ENCODE results near the gene LURAP1L.

Gene LURAP1L

DNA sequence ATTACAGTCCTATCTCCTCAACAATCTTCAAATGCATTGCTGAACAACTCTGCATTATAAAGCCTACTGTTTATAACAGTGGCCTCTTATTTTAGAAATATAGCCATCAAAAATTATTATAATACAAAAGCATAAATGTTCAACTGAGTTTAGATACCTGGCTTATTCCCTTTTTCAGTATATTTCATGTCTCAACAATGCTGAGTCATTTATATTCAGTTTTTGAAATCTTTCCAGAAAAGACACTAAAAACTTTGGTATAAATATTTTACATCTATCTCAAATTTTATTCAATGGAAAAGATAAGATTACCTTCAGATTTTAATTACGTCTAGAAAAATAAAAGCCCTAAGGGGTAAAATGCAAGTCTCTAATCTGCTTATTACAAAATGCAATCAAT, 37.9 kb downstream of the LURAP1L start:
- DNase-seq (ENCODE audit: low read depth in 2 of 3, low spot score in 1 of 3), result no peak

DNA sequence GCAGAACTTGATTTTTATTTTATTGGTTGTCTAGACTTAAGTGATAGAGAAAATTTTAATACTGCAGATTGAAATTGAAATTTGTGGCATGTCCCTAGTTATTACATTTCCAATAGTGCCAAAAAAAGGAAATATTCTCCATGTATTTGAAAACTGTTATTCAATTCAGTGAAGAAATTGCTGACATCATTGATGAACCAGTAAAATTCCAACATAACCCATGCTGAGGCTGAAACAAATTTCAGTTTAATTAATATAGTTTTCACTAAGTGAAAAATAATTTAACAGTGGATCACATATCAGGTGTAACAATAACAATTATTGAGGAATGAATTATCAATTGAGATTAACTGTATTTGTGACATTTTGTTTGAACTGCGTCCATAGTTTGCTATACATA, 38.7 kb downstream of the LURAP1L start:
- no peak for DNase-seq (ENCODE audit: low read depth in 2 of 3, low spot score in 1 of 3)

DNA sequence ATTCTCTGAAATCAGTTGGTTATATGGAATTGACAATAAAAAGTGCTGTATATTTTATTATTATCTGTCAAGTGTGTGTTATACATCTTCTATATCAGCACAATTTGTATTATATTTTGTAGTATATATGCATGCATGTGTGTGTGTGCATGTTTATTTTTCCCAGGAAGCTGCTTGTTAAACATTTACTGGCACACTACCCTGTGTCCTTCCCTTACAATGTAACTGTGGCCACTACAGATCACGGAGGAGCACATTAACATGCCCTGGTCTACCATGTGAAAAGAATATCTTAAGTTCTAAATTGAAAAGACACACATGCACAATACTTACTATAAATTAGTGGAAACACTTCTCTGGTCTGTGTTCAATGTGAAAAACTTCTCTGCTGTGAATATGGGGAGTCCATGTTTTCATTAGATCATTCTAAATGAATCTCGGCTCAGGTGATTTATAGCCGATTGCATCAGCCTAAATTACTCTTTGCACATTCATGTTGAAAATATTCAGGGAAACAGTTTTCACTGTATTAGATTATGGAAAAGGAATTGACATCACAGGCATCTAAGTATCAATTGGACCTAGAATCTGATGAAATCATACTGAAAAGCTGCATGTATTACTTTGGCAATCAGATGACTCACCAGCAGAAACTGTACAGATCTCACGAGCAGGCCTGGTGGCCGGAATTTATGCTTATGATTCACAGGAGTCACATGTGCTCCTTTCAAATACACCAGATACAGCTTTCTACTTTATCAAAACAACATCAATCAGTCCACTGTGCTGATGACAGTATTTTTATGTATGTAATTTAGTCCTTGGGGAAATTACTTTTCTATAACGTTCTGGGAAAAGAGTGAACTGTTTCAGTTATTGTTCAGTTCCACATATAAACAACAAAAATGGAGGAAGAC, 39.4 kb downstream of the LURAP1L start:
- no peak for DNase-seq (ENCODE audit: low read depth in 2 of 3, low spot score in 1 of 3)

DNA sequence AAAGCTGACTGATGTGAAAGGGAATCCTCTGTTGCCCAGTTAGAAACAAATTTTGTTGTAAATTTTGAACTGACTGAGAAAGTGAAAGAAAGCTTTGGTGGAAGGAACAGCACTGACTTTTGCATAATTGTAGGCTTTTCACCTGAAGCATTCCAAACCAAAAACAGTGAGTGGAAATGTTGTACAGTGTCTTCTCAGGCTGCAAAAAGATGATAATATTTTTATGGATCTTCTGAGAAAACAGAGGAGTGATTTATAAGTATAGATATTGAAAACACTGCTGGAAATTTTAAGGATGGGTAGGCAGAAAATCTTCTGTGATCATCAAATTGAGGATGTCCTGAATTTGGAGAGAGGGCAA, 40.0 kb downstream of the LURAP1L start:
- no peak for DNase-seq (ENCODE audit: low read depth in 2 of 3, low spot score in 1 of 3)

DNA sequence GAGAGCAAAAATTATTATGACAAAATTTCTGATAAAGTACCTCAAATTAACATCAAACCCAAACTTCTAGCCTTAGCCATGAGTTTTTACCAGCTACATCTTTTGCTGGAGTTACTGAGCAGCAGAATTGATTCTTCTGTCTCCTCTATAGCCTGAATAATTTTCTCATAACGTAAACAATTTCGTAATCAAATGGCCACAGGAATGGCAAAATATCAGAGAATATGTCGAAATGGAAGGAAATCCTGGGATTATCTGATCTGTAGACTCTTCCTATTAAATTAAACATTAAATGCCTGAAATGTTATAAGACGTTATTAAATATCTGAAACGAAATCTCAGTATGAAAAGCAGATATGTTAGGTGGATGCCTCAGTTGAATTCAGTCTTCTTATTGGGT, 41.1 kb downstream of the LURAP1L start:
- no peak for DNase-seq (ENCODE audit: low read depth in 2 of 3, low spot score in 1 of 3)

DNA sequence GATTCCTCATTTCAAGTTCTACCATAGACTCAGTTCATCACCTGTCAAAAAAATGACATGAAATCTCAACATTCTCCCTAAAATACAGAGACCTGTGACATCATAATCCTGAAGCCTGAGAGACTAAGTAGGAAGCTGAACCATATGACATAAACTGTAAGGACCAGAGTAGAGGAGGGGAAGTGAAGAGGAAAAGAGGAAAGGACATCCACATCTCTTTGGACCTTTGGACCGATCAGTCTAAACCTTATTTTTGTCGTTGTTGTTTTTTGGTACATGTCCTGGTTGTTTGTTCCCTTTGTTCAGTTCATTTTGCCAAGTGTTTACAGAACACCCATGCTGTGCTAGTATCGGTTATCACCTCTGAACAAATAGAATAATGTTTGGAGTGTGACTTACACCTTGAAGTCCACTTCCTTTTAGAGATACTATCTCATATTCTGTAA, 41.9 kb downstream of the LURAP1L start:
- no peak for DNase-seq (ENCODE audit: low read depth in 2 of 3, low spot score in 1 of 3)

DNA sequence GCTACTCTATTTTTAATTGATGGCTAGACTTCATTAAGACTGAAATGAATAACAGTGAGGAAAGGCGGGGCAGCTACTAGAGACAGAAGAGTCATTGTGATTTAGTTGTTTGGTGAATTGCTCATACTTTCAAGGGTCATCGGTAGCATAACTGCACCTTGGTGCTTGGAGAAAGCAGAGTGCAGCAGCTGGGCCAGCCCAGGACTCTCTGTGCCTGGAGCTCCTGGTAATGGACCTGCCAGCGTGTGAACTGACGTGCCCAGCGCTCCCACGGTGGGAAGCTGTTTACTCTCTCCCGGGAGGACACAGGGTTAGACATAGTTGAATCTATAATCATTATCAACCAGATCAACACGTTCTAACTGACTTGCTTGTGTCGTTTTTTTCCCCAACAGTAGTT, 42.9 kb downstream of the LURAP1L start:
- DNase-seq (ENCODE audit: low read depth in 2 of 3, low spot score in 1 of 3), result no peak

DNA sequence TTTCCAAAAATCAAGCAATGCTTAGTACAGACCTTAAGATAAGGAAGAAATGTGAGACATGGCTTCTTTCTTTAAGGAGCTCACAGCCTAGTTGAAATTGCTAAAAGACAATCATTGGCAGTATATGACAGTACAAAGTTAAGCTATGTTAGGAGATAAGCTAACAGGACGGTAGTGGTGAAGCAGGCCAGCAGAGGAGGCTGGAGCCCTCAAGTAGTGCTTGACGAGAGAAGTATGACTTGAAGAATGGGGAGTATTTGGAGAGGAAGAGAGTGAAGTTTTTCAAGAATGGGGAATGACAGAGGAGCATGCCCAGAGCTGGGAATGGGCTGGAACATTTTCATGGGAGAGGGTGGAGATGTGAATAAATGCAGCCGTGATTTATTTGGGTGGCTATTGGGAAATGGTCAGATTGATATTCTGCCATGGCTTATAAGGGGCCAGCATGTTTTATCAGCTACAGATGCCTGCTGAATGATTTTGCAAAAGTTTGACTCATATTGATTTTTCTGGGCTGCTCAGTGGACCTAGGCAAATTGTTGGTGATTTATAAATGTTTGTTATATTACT, 43.7 kb downstream of the LURAP1L start:
- DNase-seq (ENCODE audit: low read depth in 2 of 3, low spot score in 1 of 3), result no peak

DNA sequence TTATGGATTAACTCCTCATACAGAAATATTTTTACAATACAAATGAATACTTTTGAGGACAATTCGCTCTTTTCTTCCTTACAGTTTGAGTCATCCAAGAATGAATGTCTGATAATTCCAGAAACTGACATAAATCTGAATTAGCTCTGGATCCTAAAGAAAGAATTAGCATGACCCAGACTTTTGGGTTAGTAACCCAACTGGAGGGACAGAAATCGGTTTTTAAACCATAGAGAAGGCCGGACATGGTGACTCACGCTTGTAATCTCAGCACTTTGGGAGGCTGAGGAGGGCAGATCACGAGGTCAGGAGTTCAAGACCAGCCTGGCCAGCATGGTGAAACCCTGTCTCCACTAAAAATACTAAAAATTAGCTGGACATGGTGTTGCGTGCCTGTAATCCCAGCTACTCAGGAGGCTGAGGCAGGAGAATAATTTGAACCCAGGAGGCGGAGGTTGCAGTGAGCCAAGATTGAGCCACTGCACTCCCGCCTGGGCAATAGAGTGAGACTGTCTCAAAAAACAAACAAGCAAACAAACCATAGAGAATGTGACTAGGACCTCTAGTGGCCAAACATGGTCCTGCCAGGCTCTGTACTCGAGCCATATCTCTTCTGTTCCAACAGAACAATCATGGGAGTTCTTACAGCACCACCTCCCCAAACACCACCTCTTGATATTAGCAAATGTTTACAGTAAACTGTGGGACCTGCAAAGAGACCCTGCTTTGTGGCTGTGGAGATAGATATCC, 44.8 kb downstream of the LURAP1L start:
- no peak for DNase-seq (ENCODE audit: low read depth in 2 of 3, low spot score in 1 of 3)

DNA sequence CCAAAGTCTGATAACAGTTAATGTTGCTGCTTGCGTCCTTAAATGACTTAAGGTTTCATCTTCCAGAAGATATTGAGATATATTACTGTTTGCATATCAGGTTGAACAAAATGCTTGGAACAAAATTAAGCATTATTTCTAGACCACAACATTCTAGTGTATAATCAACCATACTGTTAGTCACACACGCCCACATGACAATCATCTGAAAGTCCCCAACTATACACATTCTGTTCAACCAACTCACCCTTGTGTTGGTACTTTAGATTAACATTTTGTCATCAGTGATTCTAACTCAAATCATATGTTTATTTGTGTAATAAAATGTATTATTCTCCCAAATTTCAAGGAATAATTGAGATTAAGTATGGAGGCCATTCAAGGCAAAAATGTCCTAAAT, 47.3 kb downstream of the LURAP1L start:
- DNase-seq (ENCODE audit: low read depth in 2 of 3, low spot score in 1 of 3), result no peak

DNA sequence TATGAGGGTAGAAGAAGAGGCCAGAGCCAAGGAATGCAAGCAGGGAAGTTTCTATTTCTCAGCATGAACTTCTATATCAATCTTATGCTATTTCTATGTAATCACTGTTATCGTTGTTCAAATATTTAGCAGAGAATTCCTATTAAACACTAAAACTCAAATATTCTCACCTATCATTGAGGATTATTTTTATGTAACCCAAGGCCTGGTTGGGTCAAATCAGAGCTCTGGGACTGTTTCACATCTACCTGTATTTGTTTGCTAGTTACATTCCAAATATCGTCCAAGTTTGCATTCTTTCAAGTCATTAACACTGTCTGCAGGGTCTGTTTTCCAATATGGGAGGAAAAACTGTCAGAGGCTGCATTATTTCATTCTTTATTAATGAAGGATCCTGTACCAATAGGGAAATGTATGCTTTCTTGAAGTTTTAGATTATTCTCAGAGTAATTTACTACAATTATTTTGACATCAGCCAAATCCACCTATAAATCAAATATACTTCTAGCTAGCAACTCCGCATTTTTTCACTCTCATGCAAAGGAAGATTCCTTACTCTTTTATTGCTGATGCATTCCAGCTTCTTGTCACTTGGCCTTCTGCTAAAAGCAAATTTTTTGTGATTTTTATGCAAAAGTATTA, 52.2 kb downstream of the LURAP1L start:
- DNase-seq (ENCODE audit: low read depth in 2 of 3, low spot score in 1 of 3), result no peak

DNA sequence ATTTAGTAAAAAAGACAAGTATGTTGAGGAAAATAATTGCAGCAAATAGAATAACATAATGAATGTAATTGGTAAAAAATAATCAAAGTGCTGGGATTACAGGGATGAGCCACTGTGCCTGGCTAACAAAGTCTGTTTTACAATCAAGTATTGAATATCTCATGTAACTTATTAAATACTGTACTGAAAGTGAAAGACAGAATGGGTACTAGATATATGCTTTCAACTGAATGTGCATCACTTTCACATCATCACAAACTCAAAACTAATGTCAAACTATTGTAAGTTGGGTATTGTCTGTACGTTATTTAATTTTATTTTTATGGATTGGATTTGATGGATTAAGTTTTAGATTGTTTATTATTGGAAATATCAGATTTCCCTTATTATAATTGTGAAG, 58.9 kb downstream of the LURAP1L start:
- no peak for DNase-seq (ENCODE audit: low read depth in 2 of 3, low spot score in 1 of 3)

DNA sequence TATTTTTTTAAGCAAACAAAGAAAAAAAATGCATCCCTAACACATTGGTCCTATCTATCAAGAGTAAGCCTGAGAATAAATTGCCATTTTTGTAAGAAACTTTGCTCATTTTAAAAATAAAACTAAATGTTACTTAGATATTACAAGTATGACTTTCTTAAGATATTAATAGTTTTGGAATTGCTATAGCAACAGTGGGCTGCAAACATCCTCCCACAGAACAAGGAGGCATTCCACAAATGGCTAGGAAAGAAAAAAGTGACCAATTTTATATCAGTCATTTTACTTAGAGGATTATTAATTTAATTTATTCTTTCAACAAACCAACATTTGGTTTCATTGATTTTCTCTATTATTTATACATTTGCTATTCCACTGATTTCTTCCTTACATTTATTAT, 63.7 kb downstream of the LURAP1L start:
- no peak for DNase-seq (ENCODE audit: low read depth in 2 of 3, low spot score in 1 of 3)

DNA sequence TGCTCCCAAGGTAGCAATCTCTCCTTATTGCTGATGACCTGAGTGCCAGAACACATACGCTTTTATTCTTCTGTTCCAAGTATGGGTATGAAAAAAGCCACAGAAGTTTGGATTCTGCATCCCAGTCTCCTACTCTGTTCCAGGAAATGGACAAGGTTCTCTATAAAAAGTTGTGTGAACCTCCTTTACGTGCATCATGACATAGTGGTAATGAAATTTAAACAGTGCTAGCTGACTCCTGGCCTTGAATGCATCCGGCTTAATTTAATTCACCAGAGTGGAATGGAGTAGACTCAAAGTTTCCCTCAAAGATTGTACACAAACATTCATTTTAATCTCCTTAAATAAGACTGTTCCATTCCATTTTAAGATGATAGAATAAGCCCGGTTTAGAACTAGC, 68.9 kb downstream of the LURAP1L start:
- DNase-seq (ENCODE audit: low read depth in 2 of 3, low spot score in 1 of 3), result no peak

DNA sequence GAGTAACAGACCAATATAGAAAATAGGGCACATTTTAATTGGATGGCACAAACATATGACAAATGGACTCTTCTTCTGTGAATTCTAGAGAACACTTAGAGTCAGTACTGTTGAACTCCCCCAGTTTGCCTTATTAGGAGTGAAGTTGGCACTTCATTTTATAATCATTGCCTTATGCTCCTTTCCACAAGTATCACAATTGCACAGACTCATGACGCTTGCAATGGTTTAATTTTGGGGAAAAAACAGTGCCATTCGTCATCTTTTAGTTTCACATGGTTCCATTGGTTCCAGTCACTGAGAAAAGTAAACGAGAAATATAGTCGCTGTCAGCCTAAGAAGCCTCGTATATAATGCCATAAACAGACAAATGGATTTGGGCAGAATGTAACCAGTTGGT, 71.2 kb downstream of the LURAP1L start:
- no peak for DNase-seq (ENCODE audit: low read depth in 2 of 3, low spot score in 1 of 3)

DNA sequence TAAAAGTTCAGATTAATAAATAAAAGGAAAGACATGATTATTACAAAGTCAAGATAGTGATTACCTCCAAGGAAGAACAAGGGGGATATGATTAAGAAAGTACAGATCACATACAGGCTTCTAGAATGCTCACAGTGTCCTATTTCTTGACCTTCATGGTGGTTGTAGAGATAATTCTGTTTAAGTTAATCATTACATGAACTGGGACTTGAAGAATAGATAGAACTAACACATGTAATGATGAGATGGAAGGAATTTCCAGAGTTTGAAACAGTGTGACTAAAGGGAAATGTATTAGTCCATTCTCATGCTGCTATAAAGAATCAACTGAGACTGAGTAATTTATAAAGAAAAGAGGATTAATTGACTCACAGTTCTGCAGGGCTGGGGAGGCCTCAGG, 72.7 kb downstream of the LURAP1L start:
- DNase-seq (ENCODE audit: low read depth in 2 of 3, low spot score in 1 of 3), result no peak

DNA sequence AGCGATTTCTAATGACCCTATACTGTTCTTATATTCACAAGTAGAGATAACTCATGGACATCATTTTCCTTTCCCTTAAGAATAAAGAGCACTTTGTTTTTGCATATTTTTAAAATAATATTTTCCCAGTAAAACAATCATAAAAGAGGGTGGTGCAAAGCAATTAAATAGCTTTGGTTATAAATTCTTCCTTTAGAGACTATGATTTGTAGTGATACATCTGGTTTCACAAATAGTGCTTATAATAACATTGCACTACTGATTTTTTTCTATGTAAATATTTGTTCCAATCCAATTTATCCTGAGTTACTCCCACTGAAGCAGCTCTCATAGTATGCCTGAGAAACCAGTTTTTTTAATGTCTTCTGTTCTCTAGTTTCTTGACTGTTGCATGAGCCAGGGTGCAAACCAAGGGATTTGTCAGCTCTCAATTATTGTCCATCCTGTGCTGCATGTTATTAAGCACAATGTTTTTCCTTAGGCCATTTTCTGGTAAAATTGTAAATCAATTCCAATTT, 74.7 kb downstream of the LURAP1L start:
- no peak for DNase-seq (ENCODE audit: low read depth in 2 of 3, low spot score in 1 of 3)

DNA sequence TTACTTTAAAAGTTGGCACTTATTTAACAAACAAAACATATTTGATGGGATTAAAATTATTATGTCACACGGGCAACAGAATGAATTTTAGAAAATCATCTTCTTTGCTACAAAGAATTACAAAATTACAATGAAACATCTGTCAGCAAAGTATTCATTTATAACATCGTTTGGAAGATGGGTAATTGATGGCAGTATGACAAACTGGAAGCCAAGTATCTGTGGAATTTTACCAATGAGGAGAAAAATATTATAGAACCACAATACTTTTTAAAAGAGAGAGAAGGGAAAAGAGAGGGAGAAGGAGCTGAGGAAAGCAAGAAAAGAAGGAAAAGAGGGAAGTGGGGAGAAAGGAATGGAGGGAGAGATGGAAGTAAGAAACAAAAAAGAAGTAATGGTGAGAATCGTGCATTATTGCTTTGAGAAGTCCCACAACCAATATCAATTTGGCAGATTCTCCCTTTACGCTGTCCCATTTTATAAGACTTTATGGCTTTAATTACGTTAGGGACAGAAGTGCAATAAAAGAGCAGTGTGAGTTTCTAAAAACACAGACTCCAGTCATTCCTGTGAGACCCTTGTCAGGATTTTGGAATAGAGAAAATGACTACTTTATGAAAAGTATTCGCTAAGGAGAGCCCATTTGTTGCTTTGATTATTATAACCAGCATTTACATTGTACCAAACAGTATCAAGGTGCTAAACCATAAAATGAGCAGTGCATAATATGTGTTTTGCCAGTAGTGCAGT, 76.7 kb downstream of the LURAP1L start:
- DNase-seq (ENCODE audit: low read depth in 2 of 3, low spot score in 1 of 3), result no peak

DNA sequence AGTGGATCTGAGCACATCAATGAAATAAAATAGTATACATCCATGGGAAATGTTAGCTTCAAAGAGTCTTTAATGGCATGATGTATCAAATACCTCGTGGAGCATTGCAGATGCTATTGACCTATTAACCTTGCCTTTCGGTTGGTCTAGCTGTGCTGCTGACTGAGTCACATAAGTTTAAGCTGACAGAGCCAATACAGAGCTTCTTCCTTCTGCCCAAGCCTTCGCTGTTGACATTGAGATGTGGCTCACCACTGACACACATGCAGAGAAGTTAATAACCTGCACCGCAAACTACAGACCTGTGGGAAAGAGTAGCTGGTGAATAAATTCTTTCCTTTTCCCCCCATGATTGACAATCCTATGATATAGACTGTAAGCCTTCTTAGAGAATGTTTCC, 78.2 kb downstream of the LURAP1L start:
- no peak for DNase-seq (ENCODE audit: low read depth in 2 of 3, low spot score in 1 of 3)

DNA sequence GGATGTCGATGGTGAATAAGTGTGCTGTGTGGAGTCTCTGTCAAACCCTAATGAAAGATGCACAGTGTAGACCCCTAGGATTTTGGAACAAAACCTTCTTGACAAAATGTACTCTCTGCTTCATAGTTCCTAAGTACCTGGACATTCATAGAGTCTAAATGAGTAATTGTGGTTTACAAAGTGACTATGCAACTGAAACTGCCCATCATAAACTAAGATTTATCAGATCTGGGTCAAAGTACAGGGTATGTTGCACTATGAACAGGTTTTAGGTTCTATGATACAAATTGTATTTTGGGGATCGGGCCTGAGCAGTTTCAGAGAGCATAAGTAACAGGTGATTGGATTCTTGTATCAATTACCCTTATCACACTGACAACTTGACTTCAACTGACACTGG, 79.4 kb downstream of the LURAP1L start:
- no peak for DNase-seq (ENCODE audit: low read depth in 2 of 3, low spot score in 1 of 3)

DNA sequence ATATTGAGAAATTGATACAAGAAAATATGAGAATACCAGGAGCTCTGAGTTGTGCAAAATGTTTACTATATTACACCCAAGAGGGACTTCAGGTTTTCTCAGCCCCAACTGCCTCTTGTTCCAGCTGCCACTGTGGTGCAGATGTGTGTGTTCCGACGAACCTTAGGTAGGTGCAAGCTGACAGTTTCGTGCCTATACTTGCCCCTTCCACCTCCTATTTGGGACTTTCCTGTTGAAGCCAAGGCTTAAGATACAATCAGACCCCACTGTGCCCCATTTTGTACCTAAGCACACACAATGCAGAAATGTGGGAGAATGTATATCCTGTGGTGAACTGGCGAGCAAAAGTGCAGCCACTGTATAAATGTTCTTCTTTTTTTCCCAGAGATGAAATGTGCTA, 80.2 kb downstream of the LURAP1L start:
- DNase-seq (ENCODE audit: low read depth in 2 of 3, low spot score in 1 of 3), result no peak

All from stimulated activated CD4-positive, alpha-beta T cell treated with anti-CD3 and anti-CD28 coated beads, Interleukin-12 subunit alpha, Interleukin-12 subunit beta, amount 100 ng/mL, for 48 hours (primary cell).